Measurements from ENCODE around the gene U2AF1L4. TPM values are rescaled to one million over a fixed set of nuclear protein-coding genes. Genes with fewer than 3 reads are reported as not detected.

U2AF1L4 gene
- total RNA-seq, 1 donor = 5.8 TPM

DNA sequence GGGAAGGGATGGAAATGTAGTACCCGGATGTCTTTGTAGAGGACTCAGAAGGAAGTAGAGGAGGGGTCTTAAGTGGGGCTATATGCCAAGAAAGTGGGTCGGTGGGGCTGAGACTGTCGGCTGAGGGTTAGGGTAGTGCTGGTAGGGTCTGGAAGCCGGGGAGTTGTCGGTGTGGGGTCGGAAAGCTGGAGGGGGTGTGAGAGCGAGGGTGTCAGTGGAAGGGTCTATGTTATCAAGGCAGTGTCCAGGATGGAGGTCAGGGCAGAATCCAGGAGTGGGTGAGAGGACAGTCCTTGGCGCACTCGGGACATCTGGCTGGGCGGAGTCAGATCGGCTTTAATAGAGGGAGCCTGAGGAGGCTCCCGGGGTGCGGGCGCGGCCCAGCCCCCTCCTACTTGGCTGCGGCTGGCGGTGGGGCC lies 9.9 kb upstream of the U2AF1L4 start:
- Histone ChIP-seq H3K79me2 (ENCODE audit: insufficient read depth, low read length) (peaks cover 24% of the 10 kb centered on the region), H3K9me3 (ENCODE audit: low read depth, low read length) (no peaks in the 10 kb centered on the region), H3K27me3 (ENCODE audit: insufficient read depth, low read length) (no peaks in the 10 kb centered on the region), H3K27ac (ENCODE audit: low read depth, low read length) (peak overlapping the region; percentile 84), H3K4me2 (ENCODE audit: insufficient read depth, low read length) (peak overlapping the region; percentile 64), H2AFZ (ENCODE audit: low read length) (no peak overlapping the region), H3K36me3 (ENCODE audit: insufficient read depth, low read length) (peaks cover 27% of the 10 kb centered on the region), H3K4me3 (ENCODE audit: insufficient read depth, low read length) (peak overlapping the region; percentile 76), H3K4me1 (ENCODE audit: insufficient read depth, low read length) (peaks cover 27% of the 10 kb centered on the region), H4K20me1 (ENCODE audit: insufficient read depth, low read length) (peaks cover 15% of the 10 kb centered on the region)
- no peak for DNase-seq (ENCODE audit: insufficient read length, low spot score, missing footprints)
- no peak for TF ChIP-seq CTCF (IDR thresholded peaks at IDR 0.05; ENCODE audit: extremely low read depth, low read depth, low read length)

- H2AFZ ChIP-seq (ENCODE audit: low read length) = no peak overlapping the region
- peak overlapping the region; percentile 84 for H3K27ac ChIP-seq (ENCODE audit: low read depth, low read length)
- no peak for TF ChIP-seq CTCF (IDR thresholded peaks at IDR 0.05; ENCODE audit: extremely low read depth, low read depth, low read length)
- peaks cover 29% of the 10 kb centered on the region for H3K4me1 ChIP-seq (ENCODE audit: insufficient read depth, low read length)
- no peaks in the 10 kb centered on the region for H3K9me3 ChIP-seq (ENCODE audit: low read depth, low read length)
- peak overlapping the region; percentile 64 for H3K4me2 ChIP-seq (ENCODE audit: insufficient read depth, low read length)
- no peaks in the 10 kb centered on the region for H3K27me3 ChIP-seq (ENCODE audit: insufficient read depth, low read length)
- peaks cover 14% of the 10 kb centered on the region for H4K20me1 ChIP-seq (ENCODE audit: insufficient read depth, low read length)
- H3K36me3 ChIP-seq (ENCODE audit: insufficient read depth, low read length) = peaks cover 26% of the 10 kb centered on the region
- peaks cover 24% of the 10 kb centered on the region for H3K79me2 ChIP-seq (ENCODE audit: insufficient read depth, low read length)
- peak; percentile 69 for DNase-seq (ENCODE audit: insufficient read length, low spot score, missing footprints)
- peak overlapping the region; percentile 76 for H3K4me3 ChIP-seq (ENCODE audit: insufficient read depth, low read length)
These were observed 9.3 kb upstream of the U2AF1L4 start for GRCh38 chr19:35754370-35755130.

DNA sequence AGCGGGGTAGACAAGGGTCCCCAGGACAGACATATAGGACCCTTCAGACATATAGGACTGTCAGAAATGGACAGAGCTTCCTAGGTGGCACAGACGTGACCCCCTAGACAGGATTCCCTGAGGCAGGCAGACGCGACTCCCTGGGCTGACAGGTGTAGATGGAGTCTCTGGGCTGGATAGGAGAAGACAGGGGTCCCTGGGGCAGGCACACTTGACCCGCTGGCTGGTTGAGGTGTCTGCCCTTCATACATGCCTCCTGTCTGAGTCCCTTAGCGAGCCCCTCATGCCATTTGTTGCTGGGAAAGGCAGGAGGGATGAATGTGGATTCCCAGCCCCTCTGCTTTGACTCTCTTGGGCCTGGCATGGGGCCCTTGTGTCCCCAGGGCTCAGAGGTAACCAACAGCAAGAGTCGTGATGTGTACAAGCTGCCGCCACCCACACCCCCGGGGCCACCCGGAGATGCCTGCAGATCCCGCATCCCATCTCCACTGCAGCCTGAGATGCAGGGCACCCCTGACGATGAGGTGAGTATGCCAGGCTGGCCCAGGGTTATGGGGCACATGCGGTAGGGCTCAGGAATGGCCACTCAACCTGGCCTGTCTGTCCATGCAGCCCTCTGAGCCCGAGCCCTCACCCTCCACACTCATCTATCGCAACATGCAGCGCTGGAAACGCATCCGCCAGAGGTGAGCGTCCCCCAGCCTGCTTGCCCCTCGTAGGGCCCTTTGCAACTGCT lies 8.6 kb upstream of the U2AF1L4 start:
- no peak overlapping the region for H2AFZ ChIP-seq (ENCODE audit: low read length)

More for the DNA sequence above, 8.6 kb upstream of the U2AF1L4 start:
- TF ChIP-seq CTCF (IDR thresholded peaks at IDR 0.05; ENCODE audit: extremely low read depth, low read depth, low read length) = no peak
- Histone ChIP-seq H3K27me3 (ENCODE audit: insufficient read depth, low read length) (no peaks in the 10 kb centered on the region), H3K4me3 (ENCODE audit: insufficient read depth, low read length) (no peak overlapping the region), H3K36me3 (ENCODE audit: insufficient read depth, low read length) (peaks cover 26% of the 10 kb centered on the region), H3K79me2 (ENCODE audit: insufficient read depth, low read length) (peaks cover 23% of the 10 kb centered on the region), H3K4me2 (ENCODE audit: insufficient read depth, low read length) (no peak overlapping the region), H3K9me3 (ENCODE audit: low read depth, low read length) (no peaks in the 10 kb centered on the region), H3K27ac (ENCODE audit: low read depth, low read length) (no peak overlapping the region), H4K20me1 (ENCODE audit: insufficient read depth, low read length) (peaks cover 8% of the 10 kb centered on the region), H3K4me1 (ENCODE audit: insufficient read depth, low read length) (peaks cover 30% of the 10 kb centered on the region)
- peak; percentile 65 for DNase-seq (ENCODE audit: insufficient read length, low spot score, missing footprints)

All from osteoblast (primary cell).